SIG-M5 (cell line): ENCODE measurements around the gene ATG3.
A peak's percentile ranks its signal among the peaks of the same experiment; 100 is the strongest.
"Not testable (repeated sequence)": the region's sequence is repeated elsewhere in the genome, so short reads cannot be mapped to it uniquely, and the experiment has no call there.

Source experiments
- DNase-seq: peaks from one replicate; lab custom pipeline; 2025; lab: John Stamatoyannopoulos, UW

The ATG3 gene

DNA sequence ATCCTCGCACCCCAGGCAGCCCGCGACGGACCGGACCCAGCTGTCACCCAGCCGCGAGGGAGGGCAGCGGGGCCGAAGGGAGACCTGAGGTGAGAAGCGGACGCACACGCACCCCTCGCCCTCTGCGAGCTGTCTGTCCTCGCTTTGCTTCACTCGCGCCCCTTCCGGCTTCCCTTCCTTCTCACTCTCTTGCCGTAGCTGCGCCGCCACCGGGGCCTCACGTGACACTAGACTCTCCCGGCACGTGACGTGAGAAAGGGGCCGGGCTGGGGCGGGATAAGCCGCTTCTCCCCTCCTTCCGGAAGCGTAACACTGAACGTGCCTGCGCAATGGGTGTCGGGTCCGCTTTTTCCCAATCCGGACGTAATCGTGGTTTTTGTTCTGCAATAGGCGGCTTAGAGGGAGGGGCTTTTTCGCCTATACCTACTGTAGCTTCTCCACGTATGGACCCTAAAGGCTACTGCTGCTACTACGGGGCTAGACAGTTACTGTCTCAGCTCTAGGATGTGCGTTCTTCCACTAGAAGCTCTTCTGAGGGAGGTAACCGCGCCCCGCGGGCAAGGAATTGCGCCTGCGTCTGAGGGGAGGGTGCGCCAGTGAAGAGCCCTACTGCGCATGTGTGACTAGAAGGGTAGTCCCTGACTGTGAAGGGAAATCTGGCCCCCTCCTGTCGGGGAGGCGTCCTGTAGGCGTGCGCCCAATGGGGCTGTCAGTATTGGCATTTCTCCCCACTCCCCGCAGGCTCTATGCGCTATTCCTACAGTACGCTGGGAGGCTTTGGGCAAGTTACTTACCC, at the start of gene ATG3, which contains the start of gene SLC35A5:
TSS of gene ATG3 (minus strand) at position 229 of the 796 bp plus-strand sequence. CDS start 434 bp downstream, outside the sequence.
TSS of gene SLC35A5 (plus strand) at position 312 of the 796 bp plus-strand sequence. CDS start 1,359 bp downstream, outside the sequence.
- DNase-seq: peak; percentile 95

DNA sequence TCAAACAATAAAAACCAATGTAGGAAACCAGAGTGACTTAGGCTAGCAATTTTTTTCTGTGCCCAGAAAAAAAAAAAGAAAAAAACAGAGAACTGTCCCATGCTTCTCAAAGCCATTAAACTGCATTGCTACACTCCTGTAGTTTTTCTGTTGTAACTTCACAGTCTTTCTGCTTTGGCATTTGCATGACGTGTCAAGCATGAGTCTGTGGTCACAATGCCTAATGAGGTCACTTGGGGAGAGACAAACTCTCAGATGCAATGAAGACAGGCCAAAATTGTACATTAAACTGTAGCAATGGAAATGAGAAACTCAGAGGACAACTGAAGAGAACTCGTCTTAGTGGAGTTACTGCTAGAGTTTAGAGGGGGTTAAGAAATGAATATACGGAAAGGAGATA, 48.4 kb upstream of the ATG3 start:
- DNase-seq: no peak

DNA sequence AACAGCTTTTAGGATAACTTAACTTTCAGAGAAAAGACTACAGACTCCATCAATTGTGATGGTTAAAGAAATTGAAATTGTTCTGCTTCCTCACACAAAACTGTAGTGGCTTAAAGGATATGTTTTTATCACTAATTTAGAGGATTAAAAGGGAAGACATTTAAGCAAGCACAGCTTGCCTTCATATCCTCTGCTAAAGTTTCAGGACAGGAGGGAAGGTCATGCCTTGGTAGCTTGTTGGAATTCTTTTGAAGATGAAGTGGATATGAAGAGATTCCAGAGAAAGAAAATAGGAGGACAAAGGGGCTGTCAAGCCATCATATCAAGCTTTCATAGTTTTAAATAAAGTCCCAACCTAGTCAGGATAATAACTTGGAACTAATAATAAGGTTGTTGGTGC, 46.1 kb upstream of the ATG3 start:
- no peak for DNase-seq

DNA sequence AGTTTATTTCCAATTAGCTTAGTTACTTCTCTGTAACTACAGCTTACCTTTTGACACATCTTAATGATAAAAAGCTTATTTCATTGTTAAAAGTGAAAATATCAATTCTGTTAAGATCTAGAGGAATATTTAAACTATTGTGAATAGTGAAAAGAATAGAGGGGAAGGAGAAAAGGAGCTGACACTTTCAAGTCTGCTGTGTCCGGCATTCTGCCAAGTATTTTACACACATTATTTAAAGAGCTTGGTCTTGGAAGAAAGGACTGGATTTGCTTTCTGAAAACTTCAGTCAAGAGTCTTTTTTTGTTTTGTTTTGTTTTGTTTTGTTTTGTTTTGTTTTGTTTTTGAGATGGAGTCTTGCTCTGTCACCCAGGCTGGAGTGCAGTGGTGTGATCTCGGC, 44.3 kb upstream of the ATG3 start:
- DNase-seq: no peak

DNA sequence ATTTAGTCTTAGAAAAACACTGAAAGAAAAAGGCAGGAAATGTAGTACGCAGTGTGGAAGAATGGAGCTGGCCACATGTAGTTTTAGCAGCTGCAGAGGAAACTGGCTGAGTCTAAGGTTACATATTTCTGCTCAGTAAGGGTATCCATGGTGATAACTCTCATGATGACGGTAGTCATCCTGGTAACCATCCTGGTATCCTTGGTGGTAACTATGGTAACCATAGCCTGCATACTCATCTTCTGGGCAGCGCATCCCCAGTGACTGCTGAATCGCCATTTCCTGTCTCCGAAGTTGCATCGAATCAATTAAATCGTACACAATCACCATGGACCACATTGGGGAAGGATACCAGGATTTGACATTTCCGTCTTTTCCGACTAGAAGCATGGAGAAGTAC, 43.5 kb upstream of the ATG3 start:
- DNase-seq: no peak

DNA sequence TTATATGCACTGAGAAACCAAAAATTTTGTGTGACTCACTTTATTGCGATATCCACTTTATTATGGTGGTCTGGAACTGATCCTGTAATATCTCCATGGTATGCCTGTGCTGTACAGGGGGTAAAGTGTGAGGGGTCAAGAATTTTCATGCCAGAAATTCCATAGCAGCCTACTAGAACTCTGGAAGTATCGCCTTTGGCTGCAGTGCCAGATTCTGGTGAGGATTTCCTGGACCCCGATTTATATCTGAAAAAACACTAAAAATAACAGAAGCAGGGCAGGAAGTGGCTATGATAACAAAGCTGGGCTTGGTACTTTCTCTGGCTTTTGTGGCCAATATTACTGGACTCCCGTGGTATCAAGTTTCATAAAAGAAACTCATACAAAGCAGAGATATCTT, 42.8 kb upstream of the ATG3 start:
- no peak for DNase-seq

DNA sequence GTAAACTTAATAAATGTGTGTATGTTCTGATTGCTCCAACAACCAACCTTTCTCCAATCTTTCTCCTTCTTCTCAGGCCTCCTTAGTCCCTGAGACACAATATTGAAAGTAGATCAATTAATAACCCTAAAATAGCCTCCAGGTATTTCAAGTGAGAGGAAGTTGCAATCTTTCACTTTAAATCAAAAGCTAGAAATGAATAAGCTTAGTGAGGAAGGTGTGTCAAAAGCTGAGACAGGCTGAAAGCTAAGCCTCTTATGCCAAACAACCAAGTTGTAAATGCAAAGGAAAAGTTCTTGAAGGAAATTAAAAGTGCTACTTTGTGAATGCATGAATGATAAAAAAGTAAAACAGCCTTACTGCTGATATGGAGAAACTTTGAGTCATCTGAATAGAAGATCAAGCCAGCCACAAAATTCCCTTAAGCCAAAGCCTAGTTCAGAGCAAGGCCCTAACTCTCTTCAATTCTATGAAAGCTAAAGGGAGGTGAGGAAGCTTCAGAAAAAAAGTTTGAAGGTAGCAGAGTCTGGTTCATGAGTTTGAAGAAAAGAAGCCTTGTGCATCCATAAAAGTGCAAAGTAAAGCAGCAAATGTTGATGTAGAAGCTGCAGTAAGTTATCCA, 40.6 kb upstream of the ATG3 start:
- DNase-seq: no peak

DNA sequence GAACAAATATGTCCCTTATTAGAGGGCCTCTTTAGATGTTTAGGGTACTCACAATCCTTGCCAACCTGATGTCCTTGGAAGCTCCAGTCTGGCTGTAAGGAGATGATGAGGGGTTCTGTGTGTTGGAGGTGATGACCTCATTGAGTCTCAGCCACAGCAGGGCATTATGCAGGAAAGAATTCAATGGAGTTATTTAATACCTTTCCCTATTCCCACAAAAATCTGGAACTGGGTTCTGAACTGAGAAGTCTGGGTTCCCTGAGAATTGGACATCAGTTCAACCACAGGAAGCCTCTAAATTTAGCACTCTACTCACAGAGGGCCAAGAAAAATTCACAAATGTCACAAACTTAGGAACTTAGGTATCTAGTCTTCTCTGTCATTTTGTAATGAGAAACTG, 37.0 kb upstream of the ATG3 start:
- DNase-seq: no peak

DNA sequence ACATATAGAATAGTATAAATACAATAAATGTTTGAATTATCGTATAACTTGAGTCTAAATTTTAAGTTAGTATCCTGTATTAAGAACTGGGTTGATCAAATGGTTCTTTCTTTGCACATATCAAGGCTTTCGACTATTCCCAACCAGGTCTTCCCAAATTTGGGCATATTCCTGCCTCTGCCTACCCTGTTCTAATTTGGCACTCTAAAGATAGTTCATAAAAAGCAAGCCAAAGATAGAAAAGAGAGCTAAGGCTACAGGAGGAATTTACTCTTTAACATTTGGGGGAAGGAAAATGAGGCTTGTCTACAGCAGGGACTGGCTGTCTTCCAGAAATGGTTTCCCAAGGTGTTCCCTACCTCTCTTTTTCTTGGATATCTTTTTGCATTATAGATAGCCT, 36.2 kb upstream of the ATG3 start:
- DNase-seq: no peak

DNA sequence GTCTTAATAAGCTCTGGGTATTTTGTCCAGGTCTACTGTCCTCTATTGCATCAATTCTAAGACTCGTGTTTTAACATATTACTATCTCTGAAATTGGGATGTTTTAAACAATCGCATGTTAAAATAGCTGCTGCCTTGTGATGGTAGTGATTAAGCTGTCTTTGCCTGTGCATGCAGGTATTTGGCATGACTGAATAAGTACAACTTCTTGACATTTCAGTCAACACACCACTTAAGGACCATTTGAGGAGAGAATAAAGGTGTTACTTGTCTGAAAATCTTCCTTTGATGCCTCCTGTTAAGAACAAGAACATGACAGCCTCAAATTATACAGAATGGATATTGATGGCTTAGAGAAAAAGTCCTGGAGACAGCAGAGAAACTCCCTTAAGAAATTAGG, 33.1 kb upstream of the ATG3 start:
- DNase-seq: no peak

DNA sequence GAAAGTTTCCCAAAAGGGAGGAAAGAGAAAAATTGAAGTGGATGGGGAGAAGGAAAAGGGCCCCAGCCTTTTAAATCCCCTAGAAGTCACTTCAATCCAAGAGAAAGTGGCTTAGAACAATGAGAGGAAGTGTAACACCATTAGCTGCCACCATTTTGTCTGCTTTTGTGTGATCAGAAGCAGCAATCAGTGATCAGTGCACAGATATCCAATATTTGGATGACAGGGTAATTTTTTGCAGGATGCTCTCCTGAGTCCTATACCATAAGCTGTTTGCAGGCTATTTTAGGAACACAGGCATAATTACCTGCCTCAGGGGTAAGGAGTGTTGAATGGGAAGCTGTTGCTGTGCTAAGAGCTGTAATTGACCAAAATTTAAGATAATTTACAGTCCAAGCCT, 31.5 kb upstream of the ATG3 start:
- DNase-seq: no peak

DNA sequence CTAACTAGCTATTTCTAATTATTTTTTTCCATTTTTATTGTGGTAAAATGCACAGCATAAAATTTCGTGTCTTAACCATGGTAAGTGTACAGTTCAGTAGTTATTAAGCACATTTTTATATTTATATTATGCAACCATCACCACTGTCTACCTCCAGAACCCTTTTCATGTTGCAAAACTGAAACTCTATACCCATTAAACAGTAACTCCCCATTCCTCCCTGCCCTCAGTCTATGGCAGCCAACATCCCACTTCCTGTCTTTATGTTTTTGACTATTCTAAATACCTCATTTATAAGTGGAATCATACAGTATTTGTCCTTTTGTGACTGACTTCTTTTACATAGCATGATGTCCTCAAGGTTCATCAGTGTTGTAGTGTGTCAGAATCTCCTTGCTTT, 25.6 kb upstream of the ATG3 start:
- no peak for DNase-seq

DNA sequence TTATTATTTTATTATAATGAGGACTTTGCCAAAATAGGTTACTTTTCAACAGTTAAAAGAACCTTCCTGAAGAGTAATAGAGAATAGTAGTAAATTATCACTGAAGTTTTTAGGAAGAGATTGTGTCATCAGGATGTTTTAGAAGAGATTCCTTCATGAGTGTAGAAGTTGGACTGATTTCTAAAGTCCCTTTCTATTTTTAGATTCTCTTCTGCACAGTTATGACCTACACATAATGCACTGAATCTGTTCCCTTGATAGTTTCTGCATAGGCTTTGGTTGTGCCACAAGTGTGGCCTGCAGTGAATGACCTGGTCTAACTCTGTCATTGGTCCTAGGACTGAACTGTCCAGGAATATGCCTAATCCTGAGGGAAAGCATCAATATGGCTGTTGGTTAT, 24.0 kb upstream of the ATG3 start:
- no peak for DNase-seq

DNA sequence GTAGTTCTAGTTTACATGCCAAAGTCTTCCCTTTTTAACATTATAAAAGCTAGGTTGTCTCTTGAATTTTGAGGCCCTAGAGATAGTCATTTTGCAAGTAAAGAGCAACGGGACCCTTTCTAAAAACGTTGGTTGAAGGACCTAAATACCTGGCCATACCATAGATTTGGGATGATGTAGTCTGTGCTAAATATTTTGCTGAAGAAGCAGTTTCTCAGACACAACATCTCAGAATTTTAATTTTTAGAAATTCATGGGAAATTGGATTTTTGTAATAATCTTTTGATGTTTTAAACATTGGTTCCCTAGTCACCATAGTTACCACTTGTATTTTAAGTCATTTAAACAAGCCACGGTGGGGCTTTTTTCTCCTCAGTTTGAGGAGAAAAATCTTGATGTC, 21.3 kb upstream of the ATG3 start:
- no peak for DNase-seq

DNA sequence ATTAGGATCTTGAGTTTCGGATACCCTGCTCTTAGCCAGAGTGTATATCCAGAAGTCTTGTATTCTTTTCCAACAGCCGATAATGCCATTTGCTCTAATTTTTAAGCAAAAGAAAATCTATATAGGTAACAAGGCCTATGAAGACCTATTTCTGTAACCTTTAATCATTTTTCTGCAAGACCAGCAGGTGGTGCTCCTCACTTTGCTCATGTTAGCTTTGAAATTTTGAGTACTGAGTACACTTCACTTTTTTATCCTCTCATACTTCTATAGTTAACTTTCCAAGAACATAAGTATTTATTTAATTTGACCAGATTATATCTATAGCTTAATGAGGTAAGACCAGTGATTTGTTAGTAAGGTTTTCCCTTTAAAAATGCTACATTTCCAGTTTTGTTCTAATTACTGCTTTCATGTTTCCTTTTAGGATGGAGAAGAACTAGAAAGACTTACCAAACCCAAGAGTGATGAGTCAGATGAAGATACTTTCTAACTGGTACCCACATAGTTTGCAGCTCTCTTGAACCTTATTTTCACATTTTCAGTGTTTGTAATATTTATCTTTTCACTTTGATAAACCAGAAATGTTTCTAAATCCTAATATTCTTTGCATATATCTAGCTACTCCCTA, 20.6 kb upstream of the ATG3 start:
- no peak for DNase-seq

DNA sequence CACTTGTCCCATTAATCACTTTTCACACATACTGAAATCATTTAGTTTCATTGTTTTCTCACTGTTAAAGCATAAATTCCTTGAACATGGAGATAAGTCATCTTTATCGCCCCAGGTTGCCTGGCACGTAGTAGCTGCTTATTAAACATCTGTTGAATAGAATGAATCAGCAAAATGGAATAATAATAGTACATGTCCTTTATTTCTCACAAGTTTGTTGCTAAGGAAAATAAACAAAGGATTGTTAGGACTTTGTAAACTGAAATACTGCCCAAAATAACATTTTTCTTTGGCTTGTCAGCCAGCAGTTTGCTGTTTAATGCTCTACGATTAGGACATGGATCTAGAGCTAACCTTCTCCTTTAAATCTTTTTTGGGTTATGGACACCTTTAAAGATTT, 17.9 kb upstream of the ATG3 start:
- no peak for DNase-seq

DNA sequence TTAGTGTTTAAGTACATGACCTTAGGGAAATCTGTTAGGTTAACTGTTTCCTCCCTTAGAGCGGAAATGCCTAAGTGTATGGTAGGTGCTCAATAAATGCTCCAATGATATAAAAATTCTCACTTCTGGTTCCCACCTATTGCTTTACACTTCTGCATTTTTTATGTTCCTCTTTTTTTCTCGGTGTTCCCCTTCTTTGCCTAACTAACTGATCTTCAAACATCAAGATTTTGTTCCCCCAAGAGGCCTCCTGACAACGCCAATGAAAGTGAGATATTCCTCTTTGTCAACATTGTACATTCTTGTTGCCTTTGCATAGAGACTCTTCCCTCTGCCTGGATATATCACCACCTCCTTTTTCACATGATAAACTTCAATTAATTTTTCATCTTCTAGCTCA, 17.5 kb upstream of the ATG3 start:
- DNase-seq: peak; percentile 44

DNA sequence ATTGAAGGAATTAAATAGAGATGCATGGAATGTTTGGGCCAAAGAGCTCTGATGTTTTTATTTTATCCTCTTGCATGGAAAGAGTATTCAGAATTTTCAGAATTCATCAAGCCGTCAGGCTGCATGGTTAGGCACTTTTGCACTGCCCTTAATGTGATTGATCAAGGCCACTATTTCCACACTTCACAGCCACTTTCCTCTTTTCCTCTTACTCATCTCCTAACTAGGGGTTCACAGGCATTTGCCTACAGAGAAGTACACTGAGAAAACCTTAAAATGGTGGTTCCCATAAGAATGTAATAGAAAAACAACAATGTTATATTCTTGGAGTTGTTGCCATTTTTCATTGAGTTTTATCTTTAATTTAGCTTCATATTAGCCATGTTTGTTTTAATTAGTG, 10.9 kb upstream of the ATG3 start:
- DNase-seq: no peak

DNA sequence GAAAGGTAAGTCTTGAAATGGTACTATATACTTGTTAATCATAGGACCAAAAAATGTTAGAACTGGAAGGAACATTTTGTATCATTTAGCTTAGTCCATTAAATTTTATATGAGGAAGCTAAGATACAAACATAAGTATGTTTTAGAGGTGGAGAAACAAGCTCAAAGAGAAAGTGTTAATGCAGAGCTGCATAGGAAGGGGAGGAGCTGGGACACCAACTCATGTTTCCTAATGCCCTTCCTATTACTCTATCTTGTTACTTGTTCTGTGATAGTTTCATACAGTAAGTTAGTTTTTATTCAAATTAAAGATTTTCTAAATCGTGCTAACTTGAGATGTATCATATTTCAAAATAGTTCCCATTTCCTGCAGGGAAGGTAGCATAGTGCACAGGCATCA, 7.5 kb upstream of the ATG3 start:
- DNase-seq: no peak

DNA sequence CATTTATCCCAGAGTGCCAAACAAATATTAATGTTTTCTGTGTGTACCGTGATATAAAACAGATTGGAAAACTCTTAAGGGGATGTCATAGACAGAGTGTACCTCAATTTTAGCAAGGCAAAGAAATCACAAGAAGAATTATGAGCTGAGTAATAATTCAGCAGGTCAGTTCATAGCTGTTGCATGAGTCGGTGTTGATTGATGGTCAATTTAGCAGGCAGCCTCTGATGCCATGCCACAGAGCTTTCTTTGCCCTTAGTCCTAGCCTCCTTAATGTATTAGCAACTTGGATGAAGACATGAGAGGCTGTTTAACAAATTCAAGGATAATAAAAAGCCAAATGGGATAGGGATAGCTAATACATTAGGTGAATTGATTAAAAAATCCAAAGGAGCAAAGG, 6.9 kb upstream of the ATG3 start:
- DNase-seq: no peak

DNA sequence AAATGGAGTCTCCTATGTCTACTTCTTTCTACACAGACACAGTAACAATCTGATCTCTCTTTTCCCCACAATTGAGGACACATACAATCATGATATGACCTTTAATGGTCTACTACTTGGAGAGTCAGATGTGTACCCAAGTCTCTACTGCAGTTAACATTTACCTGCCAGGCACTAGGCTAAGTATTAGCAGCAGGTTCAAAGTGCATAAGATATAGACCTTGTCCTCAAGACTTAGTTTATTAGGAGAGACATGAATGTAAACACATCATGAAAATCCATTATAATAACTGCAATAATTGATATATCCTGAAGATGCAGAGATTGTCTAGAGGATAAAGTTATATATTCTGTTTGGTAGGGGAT, 3.2 kb upstream of the ATG3 start:
- no peak for DNase-seq

DNA sequence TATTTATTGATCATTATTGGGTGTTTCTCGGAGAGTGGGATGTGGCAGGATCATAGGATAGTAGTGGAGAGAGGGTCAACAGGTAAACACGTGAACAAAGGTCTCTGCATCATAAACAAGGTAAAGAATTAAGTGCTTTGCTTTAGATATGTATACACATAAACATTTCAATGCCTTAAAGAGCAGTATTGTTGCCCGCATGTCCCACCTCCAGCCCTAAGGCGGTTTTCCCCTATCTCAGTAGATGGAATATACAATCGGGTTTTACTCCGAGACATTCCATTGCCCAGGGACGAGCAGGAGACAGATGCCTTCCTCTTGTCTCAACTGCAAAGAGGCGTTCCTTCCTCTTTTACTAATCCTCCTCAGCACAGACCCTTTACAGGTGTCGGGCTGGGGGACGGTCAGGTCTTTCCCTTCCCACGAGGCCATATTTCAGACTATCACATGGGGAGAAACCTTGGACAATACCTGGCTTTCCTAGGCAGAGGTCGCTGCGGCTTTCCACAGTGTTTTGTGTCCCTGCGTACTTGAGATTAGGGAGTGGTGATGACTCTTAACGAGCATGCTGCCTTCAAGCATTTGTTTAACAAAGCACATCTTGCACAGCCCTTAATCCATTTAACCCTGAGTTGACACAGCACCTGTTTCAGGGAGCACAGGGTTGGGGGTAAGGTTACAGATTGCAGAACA, 2.6 kb upstream of the ATG3 start:
- not testable (repeated sequence) for DNase-seq

DNA sequence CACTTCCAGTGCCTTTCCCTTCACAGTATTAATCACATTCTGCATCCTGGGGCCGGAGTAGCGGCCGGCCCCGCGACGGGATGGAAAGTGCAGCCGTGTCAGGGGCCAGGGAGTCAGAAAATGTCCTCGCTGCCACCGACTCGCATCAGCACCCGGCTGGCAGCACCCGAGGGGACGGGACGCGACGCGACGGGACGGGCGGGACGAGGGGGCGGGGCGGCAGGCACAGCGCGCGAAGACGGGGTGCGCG, 353 bp downstream of the ATG3 start:
- no peak for DNase-seq
